HG03060 (cell line): ENCODE measurements around the gene PHGDH.
"Not testable (repeated sequence)": the region's sequence is repeated elsewhere in the genome, so short reads cannot be mapped to it uniquely, and the experiment has no call there.

Experiments used
- ATAC-seq: cut with Tn5 transposase; IDR thresholded peaks from one replicate; pipeline ENCODE4 v1.9.1; 2021; ENCODE audit warnings: low read depth, moderate number of reproducible peaks; ENCODE audit not compliant: unreplicated experiment

PHGDH gene

DNA sequence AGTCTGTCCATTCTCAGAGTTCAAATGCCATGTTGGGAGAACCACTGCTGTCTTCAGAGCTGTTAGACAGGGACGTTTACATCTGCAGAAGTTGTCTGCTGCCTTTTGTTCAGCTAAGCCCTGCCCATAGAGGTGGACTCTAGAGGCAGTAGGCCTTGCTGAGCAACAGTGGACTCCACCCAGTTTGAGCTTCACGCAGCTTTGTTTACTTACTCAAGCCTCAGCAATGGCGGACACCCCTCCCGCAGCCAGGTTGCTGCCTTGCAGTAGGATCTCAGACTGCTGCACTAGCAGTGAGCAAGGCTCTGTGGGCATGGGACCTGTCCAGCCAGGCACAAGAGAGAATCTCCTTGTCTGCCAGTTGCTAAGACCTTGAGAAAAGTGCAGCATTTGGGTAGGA, 14.9 kb upstream of the PHGDH start:
- ATAC-seq, result not testable (repeated sequence)

DNA sequence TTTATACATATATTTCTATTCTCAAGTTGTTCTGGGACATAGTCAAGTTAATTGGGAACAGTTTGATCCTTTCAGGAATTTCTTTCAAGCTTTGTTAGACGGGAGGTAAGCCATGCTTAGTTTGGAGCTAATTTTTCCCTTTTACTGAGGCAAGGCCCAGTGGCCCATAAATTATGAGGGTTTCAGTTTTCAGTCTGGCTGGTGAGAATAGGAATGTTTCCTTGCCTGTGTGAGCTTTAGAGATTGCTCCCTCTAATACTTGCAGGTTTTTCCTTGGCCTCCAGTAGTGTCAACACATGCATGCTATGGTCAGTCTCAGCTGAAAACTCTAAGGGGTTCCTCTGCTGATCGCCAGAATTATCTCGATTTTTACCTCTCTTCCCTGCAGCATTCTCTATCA, 14.1 kb upstream of the PHGDH start:
- no peak for ATAC-seq

DNA sequence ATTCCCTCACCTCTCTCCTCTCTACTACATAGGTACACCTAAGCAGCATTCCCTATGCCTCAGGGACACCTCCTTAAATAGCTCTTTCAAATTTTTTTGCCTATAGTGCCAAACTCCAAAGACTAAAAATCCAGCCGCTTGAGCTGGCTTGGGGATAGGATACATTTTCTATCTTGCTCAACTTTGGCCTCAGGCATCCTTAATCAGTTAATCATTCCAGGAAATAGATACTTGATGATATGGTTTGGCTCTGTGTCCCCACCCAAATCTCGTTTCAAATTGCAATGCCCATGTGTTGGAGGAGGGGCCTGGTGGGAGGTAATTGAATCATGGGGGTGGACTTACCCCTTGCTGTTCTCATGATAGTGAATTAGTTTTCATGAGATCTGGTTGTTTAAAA, 11.4 kb upstream of the PHGDH start:
- no peak for ATAC-seq

DNA sequence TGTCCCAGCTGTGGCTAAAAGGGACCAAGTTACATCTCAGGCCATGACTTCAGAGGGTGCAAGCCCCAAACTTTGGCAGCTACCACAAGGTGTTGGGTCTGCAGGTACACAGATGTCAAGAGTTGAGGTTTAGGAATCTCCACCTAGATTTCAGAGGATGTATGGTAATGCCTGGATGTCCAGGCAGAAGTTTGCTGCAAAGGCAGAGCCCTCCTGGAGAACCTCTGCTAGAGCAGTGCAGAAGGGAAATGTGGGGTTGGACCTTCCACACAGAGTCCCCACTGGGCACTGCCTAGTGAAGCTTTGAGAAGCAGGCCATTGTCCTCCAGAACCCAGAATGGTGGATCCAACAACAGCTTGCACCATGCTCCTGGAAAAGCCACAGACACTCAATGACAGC, 10.1 kb upstream of the PHGDH start:
- ATAC-seq, result no peak

DNA sequence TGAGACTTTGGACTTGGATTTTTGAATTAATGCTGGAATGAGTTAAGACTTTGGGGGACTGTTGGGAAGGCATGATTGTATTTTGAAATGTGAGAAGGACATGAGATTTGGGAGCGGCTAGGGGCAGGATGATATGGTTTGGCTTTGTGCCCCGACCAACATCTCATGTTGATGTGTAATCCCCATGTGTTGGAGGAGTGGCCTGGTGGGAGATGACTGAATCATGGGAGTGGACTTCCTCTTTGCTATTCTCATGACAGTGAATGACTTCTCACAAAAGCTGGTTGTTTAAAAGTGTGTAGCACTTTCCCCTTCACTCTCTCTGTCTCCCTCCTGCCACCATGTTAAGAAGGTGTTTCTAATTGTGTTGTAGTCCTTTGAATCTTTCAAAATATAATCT, 9.3 kb upstream of the PHGDH start:
- ATAC-seq, result no peak

DNA sequence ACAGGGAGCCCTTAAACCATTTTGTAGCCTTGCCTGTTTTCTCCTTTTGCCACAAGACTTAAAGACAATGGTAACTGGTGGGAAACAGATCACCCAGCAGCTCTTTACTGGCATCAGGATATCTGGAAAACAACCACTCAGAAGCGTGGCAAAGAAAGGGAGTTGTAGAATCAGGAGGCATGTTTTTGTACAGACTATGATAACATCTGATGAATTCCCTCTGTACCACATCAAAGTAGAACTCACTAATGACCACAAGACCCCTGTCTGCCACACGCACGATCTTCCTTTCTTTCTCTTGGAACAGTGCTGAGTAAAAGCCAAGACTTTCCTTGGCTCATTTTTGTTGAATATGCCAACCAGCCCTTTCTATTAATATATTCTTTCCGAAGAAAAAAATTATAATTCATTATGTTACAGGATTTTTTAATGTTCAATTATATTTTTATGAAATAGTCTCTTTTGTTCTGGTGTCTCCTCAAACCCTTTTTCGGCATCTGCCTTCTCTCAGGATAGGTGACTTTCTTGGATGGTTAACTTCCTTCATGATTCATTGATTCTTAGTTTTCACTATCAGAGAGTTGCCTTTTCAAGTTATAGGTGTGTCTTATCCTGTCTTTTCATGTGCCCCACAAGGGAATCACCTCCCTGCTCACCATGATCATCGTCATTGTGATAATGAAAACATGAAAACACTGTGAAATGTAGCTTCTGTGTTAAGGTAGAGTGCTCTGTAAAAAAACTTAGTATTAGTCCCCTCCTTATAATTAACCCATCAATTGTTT, 7.9 kb upstream of the PHGDH start:
- no peak for ATAC-seq

DNA sequence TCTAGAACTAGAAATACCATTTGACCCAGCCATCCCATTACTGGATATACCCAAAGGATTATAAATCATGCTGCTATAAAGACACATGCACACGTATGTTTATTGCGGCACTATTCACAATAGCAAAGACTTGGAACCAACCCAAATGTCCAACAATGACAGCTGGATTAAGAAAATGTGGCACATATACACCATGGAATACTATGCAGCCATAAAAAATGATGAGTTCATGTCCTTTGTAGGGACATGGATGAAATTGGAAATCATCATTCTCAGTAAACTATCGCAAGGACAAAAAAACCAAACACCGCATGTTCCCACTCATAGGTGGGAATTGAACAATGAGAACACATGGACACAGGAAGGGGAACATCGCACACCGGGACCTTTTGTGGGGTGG, 5.1 kb upstream of the PHGDH start:
- not testable (repeated sequence) for ATAC-seq

DNA sequence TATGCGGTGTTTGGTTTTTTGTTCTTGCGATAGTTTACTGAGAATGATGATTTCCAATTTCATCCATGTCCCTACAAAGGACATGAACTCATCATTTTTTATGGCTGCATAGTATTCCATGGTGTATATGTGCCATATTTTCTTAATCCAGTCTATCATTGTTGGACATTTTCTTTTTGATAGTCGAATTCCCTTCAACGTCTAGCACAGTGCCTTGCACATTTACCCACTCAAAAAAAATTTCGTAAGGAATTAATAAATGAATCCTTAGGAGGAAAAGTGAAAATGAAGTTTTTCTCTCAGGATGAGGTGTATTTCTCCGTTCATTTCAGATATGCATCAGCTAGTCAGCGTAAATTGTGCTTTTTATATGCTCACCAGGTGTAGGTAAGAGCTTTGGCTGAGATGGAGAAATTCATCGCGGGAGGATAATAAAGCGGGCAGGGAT, 354 bp upstream of the PHGDH start:
- ATAC-seq, result not testable (repeated sequence)

DNA sequence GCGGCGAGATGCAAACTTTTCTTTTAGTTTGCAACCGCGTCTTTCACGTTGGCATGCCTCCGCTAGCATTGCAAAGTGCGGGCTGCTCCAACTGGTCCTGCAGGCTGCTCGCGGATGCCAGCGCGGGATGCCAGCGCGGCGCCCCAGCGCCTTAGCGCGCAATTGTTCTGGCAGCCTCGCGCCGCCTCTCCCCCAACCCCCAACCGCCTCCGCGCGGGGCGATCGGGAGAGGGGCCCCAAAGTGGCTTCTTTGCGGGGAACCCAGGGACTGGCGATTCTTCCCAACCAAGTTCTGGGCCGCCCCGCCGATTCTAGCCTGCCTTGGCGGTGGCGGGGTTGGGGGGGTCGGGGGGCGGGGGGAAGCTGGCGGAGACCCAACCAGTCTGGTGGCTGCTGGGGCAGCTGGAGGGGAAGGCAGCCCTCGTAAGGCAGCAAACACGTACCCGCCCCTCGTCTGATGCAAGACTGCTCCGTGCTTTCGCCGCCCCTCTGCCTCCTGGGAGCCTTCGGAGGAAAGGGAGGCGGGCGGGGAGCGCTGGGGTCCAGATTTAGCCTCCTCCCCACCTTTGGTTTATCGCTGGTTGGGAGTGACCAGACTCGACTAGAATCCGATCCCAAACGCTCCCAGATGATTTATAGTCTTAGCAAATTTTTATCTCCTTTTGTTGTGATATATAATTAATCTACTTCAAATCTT, 756 bp downstream of the PHGDH start:
- ATAC-seq, result no peak

DNA sequence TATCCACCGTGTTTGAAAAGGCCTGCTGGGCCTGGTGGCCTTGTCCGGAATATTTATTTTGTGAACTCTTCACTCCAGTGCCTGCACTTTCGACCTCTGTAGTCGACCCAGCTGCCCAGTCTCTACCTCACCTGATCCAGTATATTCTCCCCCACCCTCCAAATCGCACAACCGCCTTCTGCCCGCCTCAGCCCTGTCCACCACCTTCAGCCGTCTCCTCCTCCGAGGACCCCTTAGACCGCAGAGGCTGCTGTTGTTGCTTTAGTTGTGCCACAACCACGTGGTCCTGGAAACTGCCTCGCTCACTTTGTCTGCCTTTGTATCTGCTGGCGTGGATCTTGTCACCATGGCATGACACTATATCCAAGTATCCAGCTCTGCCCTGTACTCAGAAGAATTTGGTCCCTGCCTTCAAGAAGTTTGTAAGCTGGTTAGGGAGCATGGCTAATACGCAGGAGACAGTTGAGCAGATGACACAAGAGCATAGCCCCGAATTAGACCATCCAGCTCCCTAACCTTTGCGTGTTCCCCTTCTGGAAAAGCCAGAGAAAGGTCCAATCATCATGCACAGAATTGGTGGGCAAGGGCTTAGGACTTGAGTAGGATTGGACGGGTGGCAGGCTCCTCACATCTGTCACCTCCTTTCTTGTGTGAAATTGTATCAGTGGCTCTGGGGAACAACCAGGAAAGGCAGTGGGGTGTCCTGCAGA, 1.5 kb downstream of the PHGDH start:
- no peak for ATAC-seq

DNA sequence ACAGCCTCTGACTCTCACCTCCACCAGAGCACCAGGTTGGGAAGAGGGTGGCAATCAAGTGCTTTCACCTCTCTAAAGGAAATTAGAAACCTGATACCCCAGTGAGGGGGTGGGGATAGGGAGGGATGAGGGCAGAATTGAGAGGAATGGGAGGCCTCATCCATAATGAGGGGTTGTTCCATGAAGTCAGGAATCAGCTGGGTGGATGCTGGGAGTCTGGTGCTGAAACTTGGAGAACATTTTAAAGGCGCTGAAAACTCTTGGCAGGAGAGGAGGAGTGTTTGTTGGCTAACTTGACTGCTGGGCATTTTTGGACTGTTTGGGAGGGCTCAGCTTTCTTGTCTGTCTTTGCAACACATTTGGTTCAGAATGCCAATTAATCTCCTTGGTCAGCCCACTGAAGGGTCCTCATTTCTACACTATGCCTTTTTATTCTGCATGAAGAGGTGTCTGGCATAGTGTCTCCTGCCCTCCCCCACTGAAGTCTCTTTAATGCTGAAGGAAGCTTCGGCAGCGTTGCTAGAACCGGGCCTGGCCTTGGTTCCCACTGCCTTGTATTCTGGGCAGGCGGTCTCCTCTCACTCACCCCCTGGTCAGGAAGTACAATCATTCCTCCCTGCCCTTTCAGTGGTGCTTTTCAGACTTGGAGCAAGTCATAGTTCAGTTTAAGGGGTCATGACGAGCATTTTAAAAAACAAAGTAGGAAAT, 2.2 kb downstream of the PHGDH start:
- ATAC-seq, result no peak

DNA sequence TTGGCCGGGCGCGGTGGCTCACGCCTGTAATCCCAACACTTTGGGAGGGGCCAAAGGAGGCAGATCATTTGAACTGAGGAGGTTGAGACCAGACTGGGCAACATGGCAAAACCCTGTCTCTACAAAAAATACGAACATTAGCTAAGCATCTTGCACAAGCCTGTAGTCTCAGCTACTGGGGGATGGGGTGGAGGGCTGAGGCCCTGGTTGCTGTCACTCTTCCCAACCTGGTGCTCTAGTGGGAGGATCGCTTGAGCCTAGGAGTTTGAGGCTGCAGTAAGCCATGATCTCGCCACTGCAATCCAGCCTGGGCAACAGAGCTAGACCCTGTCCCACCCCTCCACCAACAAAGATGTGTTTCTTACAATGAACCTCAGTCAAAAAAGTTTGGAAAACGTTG, 2.8 kb downstream of the PHGDH start:
- no peak for ATAC-seq

DNA sequence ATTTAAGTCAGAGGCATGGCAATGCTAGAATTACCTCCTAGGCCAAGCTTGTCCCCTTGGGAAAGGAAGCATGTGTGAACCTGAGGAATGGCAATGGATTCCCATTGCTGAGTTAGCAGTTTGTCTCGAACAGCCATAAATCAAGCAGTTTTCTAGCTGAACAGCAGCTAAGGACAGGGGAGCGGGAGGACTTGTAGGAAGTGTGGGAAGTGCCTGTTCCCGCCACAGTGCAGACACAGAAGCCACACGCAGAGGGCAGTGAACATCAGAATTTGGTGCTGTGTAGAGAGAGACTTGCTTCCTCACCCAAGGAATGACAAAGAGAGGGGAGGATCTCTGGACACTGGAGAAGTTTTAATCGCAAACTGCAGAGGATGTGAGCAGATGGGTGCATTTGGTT, 3.8 kb downstream of the PHGDH start:
- no peak for ATAC-seq

DNA sequence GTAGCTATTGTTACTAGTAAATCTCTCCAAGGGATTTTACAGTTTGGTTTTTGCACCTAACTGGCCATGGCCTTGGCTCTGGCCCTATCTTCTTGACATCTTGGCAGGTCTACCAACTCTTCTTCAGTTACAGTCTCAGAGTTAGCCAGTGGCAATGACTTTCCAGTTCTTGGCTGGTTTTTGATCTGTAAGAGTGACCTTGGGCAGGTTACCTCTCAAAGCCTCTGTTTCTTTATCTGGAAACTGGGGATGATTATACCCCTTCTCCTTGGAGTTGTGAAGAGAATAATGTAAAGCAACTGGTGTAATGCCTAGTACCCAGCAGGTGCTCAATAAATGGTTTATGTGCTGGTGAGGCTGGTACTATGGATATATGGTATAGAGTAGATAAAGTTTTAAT, 6.7 kb downstream of the PHGDH start:
- ATAC-seq, result no peak

DNA sequence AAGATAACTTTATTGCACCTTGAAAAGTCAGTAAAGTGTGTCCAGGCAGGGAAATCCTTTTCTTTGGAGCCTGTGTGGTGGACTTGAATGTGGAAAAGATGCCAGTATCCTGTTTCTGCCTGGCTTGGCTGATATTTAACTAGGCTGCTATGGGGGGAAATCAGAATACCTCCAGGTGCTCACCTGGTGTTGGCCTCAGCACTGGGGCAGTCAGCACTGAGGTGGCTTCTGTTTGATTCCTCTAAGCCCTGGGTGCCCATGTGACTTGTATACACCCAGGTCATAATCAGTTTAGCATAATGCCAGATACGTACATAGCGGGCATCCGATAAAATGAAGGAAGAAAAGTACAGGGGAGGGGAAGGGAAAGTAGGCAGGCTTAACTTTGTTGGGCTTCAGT, 7.2 kb downstream of the PHGDH start:
- no peak for ATAC-seq

DNA sequence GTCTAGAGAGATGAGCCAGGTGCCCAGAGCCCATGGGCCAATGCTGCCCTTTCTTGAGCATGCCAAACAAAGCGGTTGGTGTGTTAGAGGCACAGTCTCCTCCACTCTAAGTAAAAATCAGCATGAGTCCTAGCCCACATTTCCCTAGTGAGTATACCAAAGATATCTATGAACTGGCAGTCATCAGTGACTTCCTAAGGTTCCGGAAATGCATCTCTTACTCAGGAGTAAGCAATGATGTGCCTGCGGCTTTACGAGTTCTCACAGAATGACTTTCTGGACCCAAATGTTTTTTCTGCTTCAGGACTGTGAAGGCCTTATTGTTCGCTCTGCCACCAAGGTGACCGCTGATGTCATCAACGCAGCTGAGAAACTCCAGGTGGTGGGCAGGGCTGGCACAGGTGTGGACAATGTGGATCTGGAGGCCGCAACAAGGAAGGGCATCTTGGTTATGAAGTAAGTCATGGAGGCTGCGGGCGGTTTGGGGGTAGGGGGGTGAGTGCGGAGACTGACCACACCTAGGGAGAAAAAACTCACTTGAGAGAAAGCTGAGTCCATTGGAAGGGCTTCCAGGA, 9.2 kb downstream of the PHGDH start:
- no peak for ATAC-seq

DNA sequence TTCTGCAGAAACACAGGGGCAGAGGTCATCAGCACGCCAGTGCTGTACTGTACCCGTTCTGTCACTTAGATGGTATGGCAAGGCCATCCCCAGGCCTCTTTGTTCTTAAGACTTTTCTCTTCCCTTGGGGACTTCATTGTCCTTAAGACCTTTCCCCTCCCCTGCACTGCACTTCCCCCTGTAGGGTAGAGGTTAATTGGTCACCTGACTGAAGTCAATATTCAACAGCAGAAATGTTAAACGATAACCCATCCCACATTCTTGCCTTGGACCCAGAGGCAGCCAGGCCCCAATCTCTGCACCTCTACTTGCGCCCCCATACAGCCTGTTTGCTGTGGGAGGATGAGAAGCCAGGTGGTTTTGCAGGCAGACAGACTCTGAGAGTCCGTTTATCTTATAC, 10.2 kb downstream of the PHGDH start:
- ATAC-seq, result no peak

DNA sequence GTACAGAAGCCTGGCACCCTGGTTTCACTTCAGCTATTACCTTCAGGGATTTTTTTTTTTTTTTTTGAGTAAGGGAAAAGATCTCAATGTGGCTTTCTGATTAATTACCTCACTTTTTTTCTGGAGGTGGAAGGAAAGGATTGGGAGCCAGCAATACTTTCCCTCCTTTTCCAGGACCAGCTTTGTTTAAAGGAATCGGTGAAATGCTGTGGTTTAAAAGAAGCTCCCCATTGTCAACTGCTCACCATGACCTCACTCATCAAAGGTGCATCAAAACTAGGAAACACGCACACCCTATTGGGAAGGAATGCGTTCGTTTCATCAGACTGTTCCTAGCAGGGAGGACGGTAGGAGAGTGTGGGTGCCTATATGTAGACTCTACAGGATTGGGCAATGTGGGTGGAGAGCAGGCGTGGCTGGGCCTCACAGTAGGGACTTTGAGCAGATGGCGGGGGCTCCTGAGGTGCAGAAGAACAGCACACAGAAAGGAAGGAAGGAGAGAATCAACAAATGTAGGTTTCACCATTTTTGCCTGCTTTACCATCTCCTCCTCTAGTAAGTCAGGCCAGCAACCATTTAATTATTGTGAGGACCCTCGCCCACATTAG, 13.0 kb downstream of the PHGDH start:
- ATAC-seq, result no peak

DNA sequence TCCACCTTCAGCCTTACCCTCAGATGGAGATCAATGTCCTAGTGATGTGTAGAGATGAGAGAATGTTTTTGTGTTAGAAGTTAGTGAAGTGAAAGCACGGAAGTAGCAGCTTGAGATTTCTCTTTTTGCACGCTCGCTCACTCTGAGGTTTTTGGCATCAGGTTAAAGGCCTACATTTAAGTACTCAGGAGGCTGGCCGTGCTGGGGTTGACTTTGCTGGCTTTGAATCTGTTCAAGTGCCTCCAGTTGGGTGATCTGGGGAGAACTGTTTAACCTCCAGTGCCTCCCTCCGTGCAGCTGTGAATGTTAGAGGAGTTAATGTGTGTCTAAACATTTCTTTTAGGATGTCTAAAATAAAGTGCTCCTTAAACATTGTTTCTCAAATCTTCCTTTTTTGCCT, 13.9 kb downstream of the PHGDH start:
- ATAC-seq, result no peak

DNA sequence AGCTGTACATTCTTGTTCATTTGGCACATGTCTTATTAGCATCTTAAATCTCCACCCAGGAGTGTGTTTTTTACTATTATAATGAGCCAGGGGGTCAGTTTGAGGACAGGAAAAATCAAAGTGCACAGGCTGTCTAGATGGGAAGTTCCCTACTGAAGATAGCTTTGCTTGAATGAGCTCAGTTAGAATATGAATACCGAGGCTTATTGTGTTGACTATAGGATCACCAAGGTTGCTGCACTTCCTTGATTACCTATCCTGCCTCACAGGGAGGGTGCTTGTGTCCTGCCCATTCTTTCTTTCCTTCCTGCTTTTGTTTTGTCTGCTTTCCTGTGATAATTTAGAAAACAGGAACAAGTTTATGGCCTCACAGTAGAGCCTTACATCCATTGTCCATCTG, 16.3 kb downstream of the PHGDH start:
- ATAC-seq, result no peak
